IMR-90 (cell line): ENCODE results near the gene GGT5. TPM values are rescaled to one million over a fixed set of nuclear protein-coding genes. Genes with fewer than 3 reads are reported as not detected.

Source experiments
- ATAC-seq: fragments of 200-7000 bp; cut with Tn5 transposase; 2 replicates; pipeline ENCODE4 v1.9.1; 2020; ENCODE audit warnings: low read depth, mild to moderate bottlenecking, moderate library complexity
- BruUV-seq: library from RNA; stranded (reverse); fragments of 400-500 nt; replicated peaks from 2 replicates; lab custom pipeline; 2021; lab: Mats Ljungman, UMichigan
- CTCF ChIA-PET: fragments of 300-600 bp; formaldehyde crosslinking; extraction: SDS; loops from one replicate; lab custom pipeline; 2021; ENCODE audit warnings: antibody characterized with exemption; lab: Yijun Ruan, JAX
- POLR2A ChIA-PET: fragments of 300-600 bp; sonication (Branson Sonifier 250); formaldehyde crosslinking; loops from one replicate; lab custom pipeline; 2022; ENCODE audit warnings: antibody characterized with exemption; ENCODE audit not compliant: unreplicated experiment; lab: Charles Lee
- DNase-seq: peaks from one replicate; pipeline ENCODE4 v3.0.0; 2013
- H2AFZ ChIP-seq: replicated peaks from 2 replicates; pipeline ENCODE3; 2013; ENCODE audit warnings: low read length, mild to moderate bottlenecking; ENCODE audit not compliant: poor library complexity
- H2AK5ac ChIP-seq: 2 replicates; pipeline ENCODE4 v1.6.1; 2013; ENCODE audit warnings: low read depth, low read length, inconsistent platforms
- H2AK9ac ChIP-seq: replicated peaks from 2 replicates; pipeline ENCODE3; 2013; ENCODE audit warnings: mild to moderate bottlenecking, low read depth, low read length, moderate library complexity; ENCODE audit not compliant: poor library complexity
- H2BK120ac ChIP-seq: 2 replicates; pipeline ENCODE4 v1.6.1; 2013; ENCODE audit warnings: low read depth, low read length, inconsistent platforms
- H2BK15ac ChIP-seq: 3 replicates; pipeline ENCODE4 v1.6.1; 2013; ENCODE audit warnings: low read depth, low read length, inconsistent platforms
- H2BK20ac ChIP-seq: 2 replicates; pipeline ENCODE4 v1.6.1; 2013; ENCODE audit warnings: low read depth, mild to moderate bottlenecking, inconsistent platforms, low read length, moderate library complexity
- H2BK5ac ChIP-seq: 2 replicates; pipeline ENCODE4 v1.6.1; 2013; ENCODE audit warnings: mild to moderate bottlenecking, low read depth, low read length, inconsistent platforms; ENCODE audit not compliant: poor library complexity, severe bottlenecking
- H3K14ac ChIP-seq: replicated peaks from 2 replicates; pipeline ENCODE4 v1.6.1; 2013; ENCODE audit warnings: low read depth, low read length, inconsistent platforms
- H3K18ac ChIP-seq: 2 replicates; pipeline ENCODE4 v1.6.1; 2013; ENCODE audit warnings: low read depth, low read length, control low read depth
- H3K23ac ChIP-seq: 2 replicates; pipeline ENCODE4 v1.6.1; 2013; ENCODE audit warnings: low read depth, low read length, inconsistent platforms
- H3K27ac ChIP-seq: 2 replicates; pipeline ENCODE4 v1.5.1; 2013; ENCODE audit warnings: mild to moderate bottlenecking, control low read depth, low read length; ENCODE audit not compliant: insufficient read depth
- H3K27me3 ChIP-seq: 2 replicates; pipeline ENCODE4 v1.6.1; 2013; ENCODE audit warnings: low read length; ENCODE audit not compliant: control insufficient read depth, insufficient read depth
- H3K36me3 ChIP-seq: 2 replicates; pipeline ENCODE4 v1.6.1; 2013; ENCODE audit warnings: low read length, mixed read lengths; ENCODE audit not compliant: control insufficient read depth, insufficient read depth
- H3K4ac ChIP-seq: 2 replicates; pipeline ENCODE4 v1.6.1; 2013; ENCODE audit warnings: low read depth, low read length, inconsistent platforms
- H3K4me1 ChIP-seq: 2 replicates; pipeline ENCODE4 v1.6.1; 2013; ENCODE audit warnings: low read length, mixed read lengths; ENCODE audit not compliant: control insufficient read depth, insufficient read depth
- H3K4me2 ChIP-seq: 2 replicates; pipeline ENCODE4 v1.6.1; 2013; ENCODE audit warnings: low read depth, mild to moderate bottlenecking, control low read depth, low read length, moderate library complexity
- H3K4me3 ChIP-seq: 2 replicates; pipeline ENCODE4 v1.5.1; 2013; ENCODE audit warnings: low read depth, mild to moderate bottlenecking, control low read depth, low read length, moderate library complexity; ENCODE audit not compliant: insufficient read depth
- H3K56ac ChIP-seq: 2 replicates; pipeline ENCODE4 v1.6.1; 2013; ENCODE audit warnings: low read length, inconsistent platforms; ENCODE audit not compliant: insufficient read depth; ENCODE audit errors: extremely low read depth
- H3K79me1 ChIP-seq, 2 experiments: 2 replicates each; pipeline ENCODE4 v1.6.1; 2013; ENCODE audit warnings: low read length in 2 of 2, inconsistent platforms in 1 of 2, low read depth in 1 of 2
- H3K9ac ChIP-seq: 2 replicates; pipeline ENCODE4 v1.6.1; 2013; ENCODE audit warnings: low read depth, low read length, control low read depth
- H3K9me1 ChIP-seq: 2 replicates; pipeline ENCODE4 v1.6.1; 2013; ENCODE audit warnings: low read length, inconsistent platforms; ENCODE audit not compliant: insufficient read depth
- H3K9me3 ChIP-seq: 2 replicates; pipeline ENCODE4 v1.6.1; 2013; ENCODE audit warnings: low read length; ENCODE audit not compliant: control insufficient read depth, insufficient read depth
- H4K20me1 ChIP-seq: 2 replicates; pipeline ENCODE4 v1.6.1; 2013; ENCODE audit warnings: low read length, inconsistent platforms; ENCODE audit not compliant: insufficient read depth
- H4K5ac ChIP-seq: 2 replicates; pipeline ENCODE4 v1.6.1; 2013; ENCODE audit warnings: mild to moderate bottlenecking, low read depth, low read length, control low read depth
- H4K8ac ChIP-seq, 2 experiments: 2 replicates each; pipeline ENCODE4 v1.6.1; 2013; ENCODE audit warnings: low read depth in 2 of 2, low read length in 2 of 2, control low read depth in 1 of 2, inconsistent platforms in 1 of 2
- H4K91ac ChIP-seq: 2 replicates; pipeline ENCODE4 v1.6.1; 2013; ENCODE audit warnings: low read depth, low read length, inconsistent platforms; ENCODE audit not compliant: insufficient read depth
- CEBPB ChIP-seq: IDR thresholded peaks from 2 replicates; pipeline ENCODE4 v1.6.1; 2012; ENCODE audit warnings: low read depth, low read length, improper control_type of control experiment
- CHD1 ChIP-seq: IDR thresholded peaks from 2 replicates; pipeline ENCODE4 v1.6.1; 2012; ENCODE audit warnings: low read depth, low read length, improper control_type of control experiment
- MAFK ChIP-seq: IDR thresholded peaks from 2 replicates; pipeline ENCODE4 v1.6.1; 2012; ENCODE audit warnings: low read depth, low read length, improper control_type of control experiment
- MAZ ChIP-seq: IDR thresholded peaks from 2 replicates; pipeline ENCODE4 v1.6.1; 2012; ENCODE audit warnings: low read depth, mild to moderate bottlenecking, low read length, improper control_type of control experiment, moderate library complexity, borderline replicate concordance
- MXI1 ChIP-seq: IDR thresholded peaks from 2 replicates; pipeline ENCODE4 v1.6.1; 2012; ENCODE audit warnings: low read depth, mild to moderate bottlenecking, low read length, moderate library complexity, borderline replicate concordance
- NFE2L2 ChIP-seq: fragments of 150-350 bp; IDR thresholded peaks from 2 replicates; pipeline ENCODE4 v1.6.1; 2016; ENCODE audit warnings: low read depth, mild to moderate bottlenecking, low read length
- POLR2A ChIP-seq: IDR thresholded peaks from 2 replicates; pipeline ENCODE4 v1.6.1; 2012; ENCODE audit warnings: mild to moderate bottlenecking, low read depth, low read length
- RCOR1 ChIP-seq: IDR thresholded peaks from 2 replicates; pipeline ENCODE4 v1.6.1; 2012; ENCODE audit warnings: mild to moderate bottlenecking, low read length, improper control_type of control experiment; ENCODE audit not compliant: insufficient replicate concordance
- RFX5 ChIP-seq: IDR thresholded peaks from 2 replicates; pipeline ENCODE4 v1.8.0; 2012; ENCODE audit warnings: low read depth, mild to moderate bottlenecking, low read length, moderate library complexity
- WGBS, 2 experiments: methylation state at CpG; one replicate each; pipeline versions ENCODE4 v1.1.5 to v1.1.7; 2013; ENCODE audit warnings: missing lambda C conversion rate in 2 of 2; ENCODE audit not compliant: insufficient read length in 1 of 2; ENCODE audit errors: extremely low coverage in 2 of 2; 5-methylcytosine and 5-hydroxymethylcytosine counted together
- dilution Hi-C: fragments of 300-500 bp; cut with HindIII; formaldehyde crosslinking; loops from one replicate; pipeline ENCODE4 v1.14.3; 2018; ENCODE audit warnings: low sequenced_read_pairs; ENCODE audit not compliant: unreplicated experiment
- in situ Hi-C: fragments of 300-500 bp; cut with MboI; formaldehyde crosslinking; loops from 3 replicates; pipeline ENCODE4 v1.14.3; 2019; ENCODE audit warnings: low sequenced_read_pairs, inconsistent platforms, mixed read lengths
- intact Hi-C: fragments of 100-400 bp; cut with micrococcal nuclease; formaldehyde crosslinking; loops from 2 replicates; pipeline ENCODE4 v1.10.0; 2022
- polyA plus RNA-seq, 3 experiments: library from polyadenylated mRNA; depleted of rRNA; stranded (reverse); fragments of >200 nt; gene quantifications; 2 replicates each; pipeline ENCODE4 v1.2.3, GENCODE V29; 2012; ENCODE audit warnings: low replicate concordance in 1 of 3
- total RNA-seq: library from RNA; depleted of rRNA; stranded (reverse); fragments of >200 nt; gene quantifications from 2 replicates; pipeline ENCODE4 v1.2.3, GENCODE V29; 2012
- TF ChIP-seq, protein P1 (sequence below): fragments of 150-350 bp; IDR thresholded peaks from 2 replicates; pipeline ENCODE4 v1.6.1; 2016; ENCODE audit warnings: low read depth, mild to moderate bottlenecking, low read length, moderate library complexity, borderline replicate concordance
- TF ChIP-seq, protein P2 (sequence below): fragments of 150-350 bp; IDR thresholded peaks from 2 replicates; pipeline ENCODE4 v1.6.1; 2017; ENCODE audit warnings: mild to moderate bottlenecking, antibody characterized with exemption, low read length, low read depth

Gene GGT5
- total and polyA plus RNA-seq, 2 of the 4 experiments (the other 2 are of a cell fraction): 0.18 to 5.8 TPM

DNA sequence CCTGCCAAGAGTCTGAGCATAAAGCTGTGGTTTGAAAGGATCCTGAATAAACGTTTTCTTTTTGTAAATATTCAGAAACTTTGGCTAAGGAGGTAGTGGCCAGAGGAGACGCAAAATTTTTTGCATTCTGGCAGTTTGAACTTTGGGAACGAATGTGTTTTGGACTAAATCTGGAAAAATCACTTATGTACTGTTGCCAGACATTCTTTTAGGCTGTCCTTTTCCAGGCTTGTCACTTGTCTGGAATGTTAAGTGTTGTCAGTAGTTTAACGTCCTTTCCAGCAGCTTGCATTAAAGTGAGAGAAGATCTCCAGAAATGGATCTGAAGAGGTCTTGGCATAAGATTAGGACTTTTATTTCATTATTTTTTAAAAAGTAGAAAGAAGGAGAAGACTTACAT lies 44.2 kb upstream of the GGT5 start:
- Histone ChIP-seq H3K14ac (no peak overlapping the region), H4K8ac (no peak overlapping the region), H3K9me3 (no peaks in the 10 kb centered on the region), H3K27ac (no peak overlapping the region), H3K9me1 (peaks cover 18% of the 10 kb centered on the region), H2BK5ac (peak overlapping the region; percentile 79), H3K4me3 (no peak overlapping the region; the same call in 1 of the 2 replicates), H2AK5ac (no peak overlapping the region), H2BK15ac (no peak overlapping the region), H2AK9ac (no peak overlapping the region), H2BK120ac (no peak overlapping the region), H3K4me2 (peak overlapping the region; percentile 77; the same call in 1 of the 2 replicates), H3K79me1 (peaks cover 20 to 67% of the 10 kb centered on the region in 2 experiments), H2BK20ac (no peak overlapping the region), H3K18ac (no peak overlapping the region), H4K91ac (no peak overlapping the region), H3K27me3 (no peaks in the 10 kb centered on the region), H3K56ac (no peak overlapping the region), H3K4me1 (peaks cover 17% of the 10 kb centered on the region), H4K20me1 (peaks cover 49% of the 10 kb centered on the region), H3K4ac (no peak overlapping the region), H3K23ac (no peak overlapping the region), H2AFZ (no peak overlapping the region), H3K9ac (no peak overlapping the region), H4K5ac (no peak overlapping the region), H3K36me3 (no peaks in the 10 kb centered on the region)
- TF ChIP-seq, protein P1, sequence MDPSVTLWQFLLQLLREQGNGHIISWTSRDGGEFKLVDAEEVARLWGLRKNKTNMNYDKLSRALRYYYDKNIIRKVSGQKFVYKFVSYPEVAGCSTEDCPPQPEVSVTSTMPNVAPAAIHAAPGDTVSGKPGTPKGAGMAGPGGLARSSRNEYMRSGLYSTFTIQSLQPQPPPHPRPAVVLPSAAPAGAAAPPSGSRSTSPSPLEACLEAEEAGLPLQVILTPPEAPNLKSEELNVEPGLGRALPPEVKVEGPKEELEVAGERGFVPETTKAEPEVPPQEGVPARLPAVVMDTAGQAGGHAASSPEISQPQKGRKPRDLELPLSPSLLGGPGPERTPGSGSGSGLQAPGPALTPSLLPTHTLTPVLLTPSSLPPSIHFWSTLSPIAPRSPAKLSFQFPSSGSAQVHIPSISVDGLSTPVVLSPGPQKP: no peak
- no peak for TF ChIP-seq POLR2A
- no peak for TF ChIP-seq RCOR1
- no peak for TF ChIP-seq NFE2L2
- TF ChIP-seq MAFK: 0 out of 2 replicates have a peak, but pooled peaks have one; percentile 8
- peak; percentile 29; the same call in 1 of the 2 replicates for TF ChIP-seq CEBPB
- no peak for TF ChIP-seq MAZ
- TF ChIP-seq CHD1: no peak
- TF ChIP-seq, protein P2, sequence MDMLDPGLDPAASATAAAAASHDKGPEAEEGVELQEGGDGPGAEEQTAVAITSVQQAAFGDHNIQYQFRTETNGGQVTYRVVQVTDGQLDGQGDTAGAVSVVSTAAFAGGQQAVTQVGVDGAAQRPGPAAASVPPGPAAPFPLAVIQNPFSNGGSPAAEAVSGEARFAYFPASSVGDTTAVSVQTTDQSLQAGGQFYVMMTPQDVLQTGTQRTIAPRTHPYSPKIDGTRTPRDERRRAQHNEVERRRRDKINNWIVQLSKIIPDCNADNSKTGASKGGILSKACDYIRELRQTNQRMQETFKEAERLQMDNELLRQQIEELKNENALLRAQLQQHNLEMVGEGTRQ: no peak
- TF ChIP-seq MXI1: no peak
- no peak for TF ChIP-seq RFX5
- ATAC-seq (peak; percentile 67), DNase-seq (peak; percentile 84)
- POLR2A ChIA-PET: interaction anchor here (0.5 kb wide), 1 partner anchor 101 kb away, joined by 6 read pairs; no protein-coding TSS in a partner anchor
- no CpG with 5 or more reads among the region's 4 CpGs for WGBS, 2 experiments
- no TSS peak for BruUV-seq
- intact Hi-C loops: no loop called here
- dilution Hi-C loops: no loop called here
- in situ Hi-C loops: no loop called here
- CTCF ChIA-PET: interaction anchor here (0.6 to 1.1 kb wide), 2 partner anchors 35 to 237 kb away, joined by 4 to 9 read pairs; no protein-coding TSS in a partner anchor
